Ovary (tissue), 1 donor: ENCODE results near the gene DLK1.

Source experiments
- EP300 ChIP-seq: sonication (generic); formaldehyde crosslinking; IDR thresholded peaks from one replicate; pipeline ENCODE4 v1.6.1; 2017; ENCODE audit warnings: antibody characterized with exemption
- POLR2A ChIP-seq: fragments of 450-650 bp; IDR thresholded peaks from one replicate; pipeline ENCODE4 v1.6.1; 2017; ENCODE audit warnings: antibody characterized with exemption, mild to moderate bottlenecking, moderate library complexity

GRCh38 chr14:100682749-100683148, 43.9 kb upstream of the DLK1 start:
- TF ChIP-seq POLR2A: no peak
- TF ChIP-seq EP300: no peak
